WTC11 (cell line): ENCODE measurements around the gene PRKCQ.

Experiments
- ATF2 ChIP-seq: sonication (generic); formaldehyde crosslinking; IDR thresholded peaks from 2 replicates; pipeline ENCODE4 v1.8.1; 2022; ENCODE audit warnings: low read depth, missing genetic modification reagents, borderline replicate concordance
- CTCF ChIP-seq: fragments of 200-600 bp; IDR thresholded peaks from 2 replicates; pipeline ENCODE4 v1.8.0; 2022; ENCODE audit warnings: antibody characterized with exemption
- FOXJ3 ChIP-seq: sonication (generic); formaldehyde crosslinking; IDR thresholded peaks from 2 replicates; pipeline ENCODE4 v1.9.0; 2021; ENCODE audit warnings: missing genetic modification reagents, mild to moderate bottlenecking, borderline replicate concordance
- ZNF121 ChIP-seq: sonication (generic); formaldehyde crosslinking; IDR thresholded peaks from 2 replicates; pipeline ENCODE4 v1.8.0; 2023; ENCODE audit warnings: missing genetic modification reagents
- ZNF423 ChIP-seq: fragments of 250-450 bp; sonication (Bioruptor Pico); IDR thresholded peaks from 2 replicates; pipeline ENCODE4 v2.1.2; 2022; ENCODE audit warnings: mild to moderate bottlenecking, moderate library complexity
- ZNF532 ChIP-seq: fragments of 250-450 bp; sonication (Bioruptor Pico); IDR thresholded peaks from 2 replicates; pipeline ENCODE4 v1.9.0; 2021; ENCODE audit warnings: mild to moderate bottlenecking, borderline replicate concordance
- TF ChIP-seq, protein P1 (sequence below): sonication (generic); formaldehyde crosslinking; IDR thresholded peaks from 2 replicates; pipeline ENCODE4 v1.8.1; 2023; ENCODE audit warnings: mild to moderate bottlenecking, missing genetic modification reagents, moderate library complexity

GRCh38 chr10:6386960-6387359 is 193.1 kb downstream of the PRKCQ start:
- no peak for TF ChIP-seq ATF2
- TF ChIP-seq ZNF121 (CRISPR knock-in tag) = no peak
- TF ChIP-seq CTCF = no peak
- TF ChIP-seq FOXJ3 (CRISPR knock-in tag) = no peak
- TF ChIP-seq ZNF532 (CRISPR knock-in tag) = no peak
- TF ChIP-seq, protein P1, sequence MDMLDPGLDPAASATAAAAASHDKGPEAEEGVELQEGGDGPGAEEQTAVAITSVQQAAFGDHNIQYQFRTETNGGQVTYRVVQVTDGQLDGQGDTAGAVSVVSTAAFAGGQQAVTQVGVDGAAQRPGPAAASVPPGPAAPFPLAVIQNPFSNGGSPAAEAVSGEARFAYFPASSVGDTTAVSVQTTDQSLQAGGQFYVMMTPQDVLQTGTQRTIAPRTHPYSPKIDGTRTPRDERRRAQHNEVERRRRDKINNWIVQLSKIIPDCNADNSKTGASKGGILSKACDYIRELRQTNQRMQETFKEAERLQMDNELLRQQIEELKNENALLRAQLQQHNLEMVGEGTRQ (CRISPR knock-in tag) = no peak
- no peak for TF ChIP-seq ZNF423 (CRISPR knock-in tag)
